Muscle layer of duodenum (tissue), 2 donors: ENCODE measurements around the gene KIF13A.
"Not testable (repeated sequence)": the region's sequence is repeated elsewhere in the genome, so short reads cannot be mapped to it uniquely, and the experiment has no call there.

Source experiments
- H3K27ac ChIP-seq: one replicate; pipeline ENCODE4 v1.7.0; 2013; ENCODE audit warnings: mild to moderate bottlenecking, low read length
- H3K27me3 ChIP-seq: one replicate; pipeline ENCODE4 v1.7.0; 2013; ENCODE audit warnings: low read depth, mild to moderate bottlenecking, control low read depth, low read length
- H3K36me3 ChIP-seq, 2 donors: one replicate each; pipeline ENCODE4 v1.7.0; 2013; ENCODE audit warnings: low read length in 2 of 2, control low read depth in 1 of 2, mild to moderate bottlenecking in 1 of 2; ENCODE audit not compliant: insufficient read depth in 2 of 2, control insufficient read depth in 1 of 2
- H3K4me1 ChIP-seq, 2 donors: one replicate each; pipeline ENCODE4 v1.7.0; 2013; ENCODE audit warnings: low read length in 2 of 2, mild to moderate bottlenecking in 2 of 2, control low read depth in 1 of 2, moderate library complexity in 1 of 2; ENCODE audit not compliant: insufficient read depth in 2 of 2, control insufficient read depth in 1 of 2
- H3K4me3 ChIP-seq, 2 donors: one replicate each; pipeline ENCODE4 v1.7.0; 2013; ENCODE audit warnings: low read length in 2 of 2, low read depth in 1 of 2, mild to moderate bottlenecking in 1 of 2
- H3K9me3 ChIP-seq, 2 donors: one replicate each; pipeline ENCODE4 v1.7.0; 2013; ENCODE audit warnings: low read length in 2 of 2, control low read depth in 1 of 2, mild to moderate bottlenecking in 1 of 2; ENCODE audit not compliant: control insufficient read depth in 1 of 2
- donor health status: healthy.

The KIF13A gene

GRCh38 chr6:17835784-17836183 lies 151.7 kb downstream of the KIF13A start:
- Histone ChIP-seq H3K9me3 (no peaks in the 10 kb centered on the region), H3K4me1 (no peaks in the 10 kb centered on the region), H3K27ac (no peak overlapping the region), H3K4me3 (no peak overlapping the region), H3K27me3 (no peaks in the 10 kb centered on the region), H3K36me3 (peaks cover 23 to 32% of the 10 kb centered on the region in 2 donors)

GRCh38 chr6:17831135-17831534 lies 156.3 kb downstream of the KIF13A start:
- H3K36me3 ChIP-seq = peaks cover 43 to 47% of the 10 kb centered on the region in 2 donors
- no peaks in the 10 kb centered on the region for H3K27me3 ChIP-seq
- H3K27ac ChIP-seq = no peak overlapping the region
- no peak overlapping the region for H3K4me3 ChIP-seq
- H3K9me3 ChIP-seq = no peaks in the 10 kb centered on the region
- H3K4me1 ChIP-seq = no peaks in the 10 kb centered on the region

- H3K4me1 ChIP-seq = no peaks in the 10 kb centered on the region
- H3K36me3 ChIP-seq = peaks cover 49 to 51% of the 10 kb centered on the region in 2 donors
- H3K27ac ChIP-seq = no peak overlapping the region
- H3K27me3 ChIP-seq = no peaks in the 10 kb centered on the region
- H3K9me3 ChIP-seq = no peaks in the 10 kb centered on the region
- no peak overlapping the region for H3K4me3 ChIP-seq
Observed at GRCh38 chr6:17829905-17830304, 157.5 kb downstream of the KIF13A start.

- Histone ChIP-seq H3K4me1 (no peaks in the 10 kb centered on the region), H3K27me3 (no peaks in the 10 kb centered on the region), H3K27ac (no peak overlapping the region), H3K36me3 (peaks cover 51 to 57% of the 10 kb centered on the region in 2 donors), H3K4me3 (no peak overlapping the region), H3K9me3 (no peaks in the 10 kb centered on the region)
Observed at GRCh38 chr6:17828149-17828548, 159.3 kb downstream of the KIF13A start.

- Histone ChIP-seq H3K27me3 (no peaks in the 10 kb centered on the region), H3K9me3 (no peaks in the 10 kb centered on the region), H3K4me3 (no peak overlapping the region), H3K36me3 (peaks cover 43 to 65% of the 10 kb centered on the region in 2 donors), H3K4me1 (no peaks in the 10 kb centered on the region), H3K27ac (no peak overlapping the region)
Observed at GRCh38 chr6:17826301-17826700, 161.1 kb downstream of the KIF13A start.

GRCh38 chr6:17820055-17820454 lies 167.4 kb downstream of the KIF13A start:
- H3K4me1 ChIP-seq = no peaks in the 10 kb centered on the region
- no peak overlapping the region for H3K4me3 ChIP-seq
- no peaks in the 10 kb centered on the region for H3K9me3 ChIP-seq
- no peak overlapping the region for H3K27ac ChIP-seq
- H3K27me3 ChIP-seq = no peaks in the 10 kb centered on the region
- peaks cover 3 to 33% of the 10 kb centered on the region in 2 donors for H3K36me3 ChIP-seq

- no peak overlapping the region for H3K27ac ChIP-seq
Observed at GRCh38 chr6:17817763-17818162, 169.7 kb downstream of the KIF13A start.

GRCh38 chr6:17816921-17817611 lies 170.4 kb downstream of the KIF13A start:
- no peaks in the 10 kb centered on the region for H3K9me3 ChIP-seq
- H3K4me1 ChIP-seq = no peaks in the 10 kb centered on the region
- H3K4me3 ChIP-seq = no peak overlapping the region
- no peak overlapping the region for H3K27ac ChIP-seq
- H3K27me3 ChIP-seq = no peaks in the 10 kb centered on the region
- peaks cover 6 to 26% of the 10 kb centered on the region in 2 donors for H3K36me3 ChIP-seq

More at GRCh38 chr6:17817763-17818162, 169.7 kb downstream of the KIF13A start:
- no peaks in the 10 kb centered on the region for H3K4me1 ChIP-seq
- H3K9me3 ChIP-seq = no peaks in the 10 kb centered on the region
- no peak overlapping the region for H3K4me3 ChIP-seq
- H3K36me3 ChIP-seq = peaks cover 2 to 21% of the 10 kb centered on the region in 2 donors
- H3K27me3 ChIP-seq = no peaks in the 10 kb centered on the region

- peaks cover 11 to 28% of the 10 kb centered on the region in 2 donors for H3K36me3 ChIP-seq
- no peak overlapping the region for H3K27ac ChIP-seq
- H3K4me1 ChIP-seq = no peaks in the 10 kb centered on the region
- no peak overlapping the region for H3K4me3 ChIP-seq
- H3K9me3 ChIP-seq = no peaks in the 10 kb centered on the region
- no peaks in the 10 kb centered on the region for H3K27me3 ChIP-seq
Observed at GRCh38 chr6:17813542-17813941, 173.9 kb downstream of the KIF13A start.

- no peak overlapping the region for H3K4me3 ChIP-seq
- H3K27me3 ChIP-seq = no peaks in the 10 kb centered on the region
- H3K4me1 ChIP-seq = no peaks in the 10 kb centered on the region
- H3K36me3 ChIP-seq = peaks cover 14 to 40% of the 10 kb centered on the region in 2 donors
- no peak overlapping the region for H3K27ac ChIP-seq
- no peaks in the 10 kb centered on the region for H3K9me3 ChIP-seq
Observed at GRCh38 chr6:17812311-17812710, 175.1 kb downstream of the KIF13A start.

- H3K4me3 ChIP-seq = no peak overlapping the region
- no peaks in the 10 kb centered on the region for H3K4me1 ChIP-seq
- no peaks in the 10 kb centered on the region for H3K9me3 ChIP-seq
- H3K27ac ChIP-seq = no peak overlapping the region
- no peaks in the 10 kb centered on the region for H3K27me3 ChIP-seq
- peaks cover 25 to 42% of the 10 kb centered on the region in 2 donors for H3K36me3 ChIP-seq
Observed at GRCh38 chr6:17808609-17809008, 178.8 kb downstream of the KIF13A start.

GRCh38 chr6:17807431-17807830 lies 180.0 kb downstream of the KIF13A start:
- not testable (repeated sequence) for H3K27ac ChIP-seq, H3K27me3 ChIP-seq, H3K4me1 ChIP-seq, H3K9me3 ChIP-seq, H3K4me3 ChIP-seq
- peaks cover 22 to 49% of the 10 kb centered on the region in 2 donors for H3K36me3 ChIP-seq
